WERI-Rb-1 (cell line): ENCODE results near the gene SLC18B1.

ENCODE experiments used
- DNase-seq: peaks from one replicate; pipeline ENCODE4 v3.0.0-alpha.2; 2020
- H3K27ac ChIP-seq: fragments of 250-450 bp; sonication (Bioruptor Pico); 2 replicates; pipeline ENCODE4 v1.5.1; 2020; ENCODE audit warnings: mild to moderate bottlenecking, moderate library complexity
- H3K27me3 ChIP-seq: fragments of 250-450 bp; sonication (Bioruptor Pico); 2 replicates; pipeline ENCODE4 v1.5.1; 2021; ENCODE audit warnings: mild to moderate bottlenecking, low read depth, moderate library complexity; ENCODE audit not compliant: insufficient read depth, severe bottlenecking
- H3K36me3 ChIP-seq: fragments of 250-450 bp; sonication (Bioruptor Pico); 2 replicates; pipeline ENCODE4 v1.5.1; 2020; ENCODE audit warnings: mild to moderate bottlenecking, moderate library complexity
- H3K4me3 ChIP-seq: 2 replicates; pipeline ENCODE4 v1.5.1; 2011; ENCODE audit warnings: low read depth, mild to moderate bottlenecking, control low read depth, low read length
- H3K9me3 ChIP-seq: fragments of 250-450 bp; sonication (Bioruptor Pico); 2 replicates; pipeline ENCODE4 v1.5.1; 2021; ENCODE audit warnings: mild to moderate bottlenecking, moderate library complexity; ENCODE audit not compliant: severe bottlenecking
- TF ChIP-seq, protein P1 (sequence below): IDR thresholded peaks from 2 replicates; pipeline ENCODE4 v1.5.1; 2011; ENCODE audit warnings: low read depth, mild to moderate bottlenecking, control low read depth, inconsistent platforms, low read length

SLC18B1 gene

DNA sequence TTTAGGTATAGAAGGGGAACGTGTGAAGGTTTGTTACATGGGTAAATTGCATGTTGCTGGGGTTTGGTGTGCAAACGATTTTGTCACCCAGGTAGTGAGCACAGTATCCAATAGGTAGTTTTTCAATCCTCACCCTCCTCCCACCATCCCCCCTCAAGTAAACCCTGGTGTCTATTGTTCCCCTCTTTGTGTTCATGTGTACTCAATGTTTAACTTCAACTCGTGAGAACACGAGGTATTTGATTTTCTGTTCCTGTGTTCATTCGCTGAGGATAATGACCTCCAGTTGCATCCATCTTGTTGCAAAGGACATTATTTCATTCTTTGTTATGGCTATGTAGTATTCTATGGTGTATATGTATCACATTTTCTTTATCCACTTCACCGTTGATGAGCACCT is 73.0 kb downstream of the SLC18B1 start:
- H3K4me3 ChIP-seq, result no peak overlapping the region
- H3K27ac ChIP-seq, result no peak overlapping the region
- H3K27me3 ChIP-seq, result peaks cover 83% of the 10 kb centered on the region
- TF ChIP-seq, protein P1, sequence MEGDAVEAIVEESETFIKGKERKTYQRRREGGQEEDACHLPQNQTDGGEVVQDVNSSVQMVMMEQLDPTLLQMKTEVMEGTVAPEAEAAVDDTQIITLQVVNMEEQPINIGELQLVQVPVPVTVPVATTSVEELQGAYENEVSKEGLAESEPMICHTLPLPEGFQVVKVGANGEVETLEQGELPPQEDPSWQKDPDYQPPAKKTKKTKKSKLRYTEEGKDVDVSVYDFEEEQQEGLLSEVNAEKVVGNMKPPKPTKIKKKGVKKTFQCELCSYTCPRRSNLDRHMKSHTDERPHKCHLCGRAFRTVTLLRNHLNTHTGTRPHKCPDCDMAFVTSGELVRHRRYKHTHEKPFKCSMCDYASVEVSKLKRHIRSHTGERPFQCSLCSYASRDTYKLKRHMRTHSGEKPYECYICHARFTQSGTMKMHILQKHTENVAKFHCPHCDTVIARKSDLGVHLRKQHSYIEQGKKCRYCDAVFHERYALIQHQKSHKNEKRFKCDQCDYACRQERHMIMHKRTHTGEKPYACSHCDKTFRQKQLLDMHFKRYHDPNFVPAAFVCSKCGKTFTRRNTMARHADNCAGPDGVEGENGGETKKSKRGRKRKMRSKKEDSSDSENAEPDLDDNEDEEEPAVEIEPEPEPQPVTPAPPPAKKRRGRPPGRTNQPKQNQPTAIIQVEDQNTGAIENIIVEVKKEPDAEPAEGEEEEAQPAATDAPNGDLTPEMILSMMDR, result no peak
- H3K9me3 ChIP-seq, result no peaks in the 10 kb centered on the region
- no peaks in the 10 kb centered on the region for H3K36me3 ChIP-seq
- no peak for DNase-seq

DNA sequence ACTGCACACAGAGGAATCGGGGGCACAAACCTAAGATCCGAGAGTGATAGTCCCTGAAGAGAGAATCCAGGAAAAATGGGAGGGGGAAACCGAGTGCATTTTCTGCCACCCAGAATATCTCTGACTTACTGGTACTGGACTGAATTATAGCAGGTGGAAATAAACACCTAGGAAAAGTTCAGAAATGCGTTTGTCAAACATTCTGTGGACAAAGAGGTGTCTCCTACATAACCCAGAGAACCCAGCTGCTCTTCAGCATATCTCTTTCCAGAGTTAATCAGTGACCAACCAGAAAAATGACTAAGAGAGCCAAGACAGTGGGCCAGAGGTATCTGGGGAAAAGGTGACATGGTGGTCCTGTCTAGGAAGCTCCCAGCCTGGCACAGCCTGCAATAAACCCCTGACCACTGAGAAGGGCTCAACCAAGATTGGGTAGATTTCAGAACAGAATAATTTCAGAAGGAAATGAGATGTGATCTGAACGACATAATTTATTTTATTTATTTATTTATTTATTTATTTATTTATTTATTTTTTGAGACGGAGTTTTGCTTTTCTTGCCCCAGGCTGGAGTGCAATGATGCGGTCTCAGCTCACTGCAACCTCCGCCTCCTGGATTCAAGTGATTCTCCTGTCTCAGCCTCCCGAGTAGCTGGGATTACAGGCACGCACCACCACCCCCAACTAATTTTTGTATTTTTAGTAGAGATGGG is 78.5 kb downstream of the SLC18B1 start:
- H3K36me3 ChIP-seq, result no peaks in the 10 kb centered on the region
- H3K27ac ChIP-seq, result no peak overlapping the region
- peaks cover 88% of the 10 kb centered on the region for H3K27me3 ChIP-seq
- TF ChIP-seq, protein P1, result no peak
- H3K4me3 ChIP-seq, result no peak overlapping the region
- no peak for DNase-seq
- no peaks in the 10 kb centered on the region for H3K9me3 ChIP-seq
